A549 (cell line): ENCODE measurements around the gene SYNE4. TPM values are rescaled to one million over a fixed set of nuclear protein-coding genes. Genes with fewer than 3 reads are reported as not detected.
"Not testable (repeated sequence)": the region's sequence is repeated elsewhere in the genome, so short reads cannot be mapped to it uniquely, and the experiment has no call there.

ENCODE experiments used
- ATAC-seq, 2 experiments: fragments of 200-7000 bp in 1 of 2; fragments of >200 bp in 1 of 2; cut with Nextera tagmentation in 1 of 2; cut with Tn5 transposase in 1 of 2; 3 replicates each; pipeline versions ENCODE4 v1.8.0 to v1.9.1; 2018 to 2020; ENCODE audit warnings: mild to moderate bottlenecking in 1 of 2, moderate library complexity in 1 of 2
- CTCF ChIA-PET: fragments of 300-600 bp; sonication (Branson Sonifier 250); formaldehyde crosslinking; extraction: SDS; loops from one replicate; lab custom pipeline; 2021; ENCODE audit warnings: antibody characterized with exemption, inconsistent platforms; lab: Yijun Ruan, JAX
- POLR2A ChIA-PET: fragments of 350-600 bp; formaldehyde crosslinking; extraction: SDS; loops from one replicate; lab custom pipeline; 2021; ENCODE audit warnings: antibody characterized with exemption, inconsistent platforms; lab: Yijun Ruan, JAX
- DNase-seq, 2 experiments: peaks; one replicate each; pipeline versions ENCODE4 v3.0.0 to v3.0.0-alpha.2; 2011 to 2016; ENCODE audit warnings: low read depth in 1 of 2, low spot score in 1 of 2
- FAIRE-seq: peaks from 2 replicates; lab custom pipeline; 2011; peaks lifted over from hg19 to GRCh38; lab: Jason Lieb, UNC
- H3K27ac ChIP-seq, 2 experiments: fragments of >200 bp; sonication (Bioruptor Twin); formaldehyde crosslinking; 3 replicates each; pipeline ENCODE4 v1.5.1; 2016 to 2017
- H3K4me1 ChIP-seq: fragments of >200 bp; sonication (Bioruptor Twin); formaldehyde crosslinking; 3 replicates; pipeline ENCODE4 v1.6.1; 2016
- H3K4me2 ChIP-seq: fragments of >200 bp; sonication (Bioruptor Twin); formaldehyde crosslinking; 3 replicates; pipeline ENCODE4 v1.6.1; 2016
- H3K4me3 ChIP-seq: fragments of >200 bp; sonication (Bioruptor Twin); formaldehyde crosslinking; 3 replicates; pipeline ENCODE4 v1.5.1; 2016
- H3K9me3 ChIP-seq: fragments of >200 bp; sonication (Bioruptor Twin); formaldehyde crosslinking; 3 replicates; pipeline ENCODE4 v1.6.1; 2016
- ATOH8 ChIP-seq: fragments of 250-450 bp; sonication (Bioruptor Pico); IDR thresholded peaks from 2 replicates; pipeline ENCODE4 v1.5.0; 2020; ENCODE audit warnings: low read depth, mild to moderate bottlenecking, moderate library complexity
- BHLHE40 ChIP-seq: IDR thresholded peaks from 2 replicates; pipeline ENCODE4 v1.6.1; 2012; ENCODE audit warnings: low read depth, low read length, inconsistent platforms
- CBX2 ChIP-seq: fragments of 200-600 bp; sonication (generic); IDR thresholded peaks from 2 replicates; pipeline ENCODE4 v1.6.1; 2016; ENCODE audit warnings: low read depth, mild to moderate bottlenecking, borderline replicate concordance
- CBX8 ChIP-seq: fragments of 200-600 bp; sonication (generic); IDR thresholded peaks from 2 replicates; pipeline ENCODE4 v1.6.1; 2016
- CEBPB ChIP-seq, 2 experiments: fragments of >200 bp in 1 of 2; sonication (Bioruptor Twin) in 1 of 2; formaldehyde crosslinking in 1 of 2; IDR thresholded peaks; 2 replicates each; pipeline ENCODE4 v1.6.1; 2012 to 2016
- CHD2 ChIP-seq: fragments of 150-350 bp; IDR thresholded peaks from 2 replicates; pipeline ENCODE4 v1.6.1; 2014; ENCODE audit warnings: low read length; ENCODE audit not compliant: partially characterized antibody
- CHD4 ChIP-seq: fragments of 200-600 bp; sonication (generic); IDR thresholded peaks from 2 replicates; pipeline ENCODE4 v1.6.1; 2016; ENCODE audit warnings: antibody characterized with exemption, mild to moderate bottlenecking, borderline replicate concordance
- EHMT2 ChIP-seq: fragments of 200-600 bp; sonication (generic); IDR thresholded peaks from 2 replicates; pipeline ENCODE4 v1.6.1; 2016; ENCODE audit warnings: antibody characterized with exemption, low read depth, mild to moderate bottlenecking, moderate library complexity
- FOXS1 ChIP-seq: fragments of 250-450 bp; sonication (Bioruptor Pico); IDR thresholded peaks from 2 replicates; pipeline ENCODE4 v1.5.0; 2020; ENCODE audit warnings: mild to moderate bottlenecking, moderate library complexity
- HEYL ChIP-seq: fragments of 250-450 bp; sonication (Bioruptor Pico); IDR thresholded peaks from 2 replicates; pipeline ENCODE4 v1.8.0; 2021; ENCODE audit warnings: mild to moderate bottlenecking, moderate library complexity
- HOXB13 ChIP-seq: fragments of 250-450 bp; sonication (Bioruptor Pico); IDR thresholded peaks from 2 replicates; pipeline ENCODE4 v1.5.0; 2020; ENCODE audit warnings: low read depth, mild to moderate bottlenecking, moderate library complexity
- JUNB ChIP-seq: fragments of >200 bp; sonication (Bioruptor Twin); formaldehyde crosslinking; IDR thresholded peaks from 2 replicates; pipeline ENCODE4 v1.6.1; 2016
- MYC ChIP-seq: IDR thresholded peaks from 2 replicates; pipeline ENCODE4 v1.6.1; 2012; ENCODE audit warnings: mild to moderate bottlenecking, inconsistent platforms, low read length, improper control_type of control experiment, borderline replicate concordance
- NR3C1 ChIP-seq: fragments of >200 bp; sonication (Bioruptor Twin); formaldehyde crosslinking; IDR thresholded peaks from 3 replicates; pipeline ENCODE4 v1.6.1; 2017
- POLR2A ChIP-seq: IDR thresholded peaks from 2 replicates; pipeline ENCODE4 v1.6.1; 2012; ENCODE audit warnings: mild to moderate bottlenecking, low read length
- RAD21 ChIP-seq, 2 experiments: fragments of >200 bp in 1 of 2; sonication (Bioruptor Twin) in 1 of 2; formaldehyde crosslinking in 1 of 2; IDR thresholded peaks in 1 of 2; conservative IDR thresholded peaks in 1 of 2; 2 replicates in 1 of 2; 3 replicates in 1 of 2; pipeline ENCODE4 v1.6.1; 2012 to 2018; ENCODE audit warnings: inconsistent platforms in 1 of 2
- RCOR1 ChIP-seq: fragments of 150-350 bp; IDR thresholded peaks from 2 replicates; pipeline ENCODE4 v1.6.1; 2014; ENCODE audit warnings: antibody characterized with exemption, low read length, low read depth
- SMC3 ChIP-seq: fragments of >200 bp; sonication (Bioruptor Twin); formaldehyde crosslinking; IDR thresholded peaks from 3 replicates; pipeline ENCODE4 v1.6.1; 2018; ENCODE audit warnings: inconsistent platforms
- TP53 ChIP-seq: fragments of 250-450 bp; sonication (Bioruptor Pico); IDR thresholded peaks from 2 replicates; pipeline ENCODE4 v1.5.0; 2021; ENCODE audit warnings: mild to moderate bottlenecking, moderate library complexity
- ZNF302 ChIP-seq: fragments of 250-450 bp; sonication (Bioruptor Pico); IDR thresholded peaks from 2 replicates; pipeline ENCODE4 v1.9.0; 2021; ENCODE audit warnings: inconsistent platforms, mild to moderate bottlenecking, moderate library complexity
- WGBS: methylation state at CpG from one replicate; pipeline ENCODE4 v1.1.6; 2017; ENCODE audit errors: missing lambda C conversion rate; 5-methylcytosine and 5-hydroxymethylcytosine counted together
- polyA plus RNA-seq, 4 experiments: library from polyadenylated mRNA; depleted of rRNA in 3 of 4; stranded (reverse); fragments of >200 nt; fragmentation: RNase III in 1 of 4; extraction: RNeasy Plus Mini Kit Qiagen cat#74134 plus additional on column Dnase treatment in 1 of 4; gene quantifications; 2 replicates in 3 of 4; 3 replicates in 1 of 4; pipeline ENCODE4 v1.2.3, GENCODE V29; 2011 to 2017
- TF ChIP-seq, protein P1 (sequence below): fragments of >200 bp; sonication (Bioruptor Twin); formaldehyde crosslinking; IDR thresholded peaks from 3 replicates; pipeline ENCODE4 v1.5.1; 2016
- TF ChIP-seq, protein P2 (sequence below): fragments of 450-650 bp; IDR thresholded peaks from 2 replicates; pipeline ENCODE4 v1.6.1; 2014; ENCODE audit warnings: antibody characterized with exemption
- TF ChIP-seq, protein P3 (sequence below): fragments of >200 bp; sonication (Bioruptor Twin); formaldehyde crosslinking; IDR thresholded peaks from 3 replicates; pipeline ENCODE4 v1.6.1; 2016
- TF ChIP-seq, protein P4 (sequence below): IDR thresholded peaks from 2 replicates; pipeline ENCODE4 v1.6.1; 2012; ENCODE audit warnings: low read depth, borderline replicate concordance

SYNE4 gene
- polyA plus RNA-seq, 2 of the 4 experiments (the other 2 are of a cell fraction) = 0.37 to 0.56 TPM

DNA sequence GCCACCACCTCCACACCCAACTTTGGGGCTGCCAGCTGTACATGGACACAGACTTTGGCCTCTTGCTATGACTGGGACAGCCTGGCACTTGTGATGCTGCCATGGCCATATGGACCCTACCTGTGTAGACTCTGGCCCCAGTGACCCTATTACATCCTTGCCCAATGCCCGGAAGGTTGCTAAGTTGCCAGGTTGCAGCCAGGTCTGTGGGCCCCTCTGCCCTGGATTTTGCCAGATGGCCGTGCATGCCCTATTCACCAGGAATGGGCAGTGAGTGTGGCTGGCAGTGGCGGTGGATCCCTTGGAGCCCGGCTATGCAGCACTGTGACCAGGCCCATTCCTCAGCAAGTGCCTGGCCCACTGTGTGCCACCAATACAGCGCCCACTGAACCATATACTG is 22.5 kb downstream of the SYNE4 start:
- H3K4me2 ChIP-seq = no peak overlapping the region
- H3K27ac ChIP-seq = no peak overlapping the region
- peaks cover 12% of the 10 kb centered on the region; the same call in 2 of the 3 replicates for H3K9me3 ChIP-seq
- FAIRE-seq (no peak), ATAC-seq (peak in 1 of 2 experiments; percentile 6; a peak in 1 of 6 replicates), DNase-seq (no peak)
- WGBS = 76% methylated on average over 5 of the region's 5 CpGs
- TF ChIP-seq CHD4 (no peak), CBX2 (no peak), HOXB13 (CRISPR knock-in tag) (no peak), POLR2A (no peak), TP53 (CRISPR knock-in tag) (no peak), RCOR1 (no peak), SMC3 (no peak), CEBPB (IDR thresholded peaks at IDR 0.05) (no peak), FOXS1 (CRISPR knock-in tag) (no peak), NR3C1 (no peak), CBX8 (no peak), BHLHE40 (no peak), CHD2 (no peak), RAD21 (conservative IDR thresholded peaks at IDR 0.05 in 1 of 2, IDR thresholded peaks at IDR 0.05 in 1 of 2) (no peak), HEYL (no peak)
- TF ChIP-seq, protein P1, sequence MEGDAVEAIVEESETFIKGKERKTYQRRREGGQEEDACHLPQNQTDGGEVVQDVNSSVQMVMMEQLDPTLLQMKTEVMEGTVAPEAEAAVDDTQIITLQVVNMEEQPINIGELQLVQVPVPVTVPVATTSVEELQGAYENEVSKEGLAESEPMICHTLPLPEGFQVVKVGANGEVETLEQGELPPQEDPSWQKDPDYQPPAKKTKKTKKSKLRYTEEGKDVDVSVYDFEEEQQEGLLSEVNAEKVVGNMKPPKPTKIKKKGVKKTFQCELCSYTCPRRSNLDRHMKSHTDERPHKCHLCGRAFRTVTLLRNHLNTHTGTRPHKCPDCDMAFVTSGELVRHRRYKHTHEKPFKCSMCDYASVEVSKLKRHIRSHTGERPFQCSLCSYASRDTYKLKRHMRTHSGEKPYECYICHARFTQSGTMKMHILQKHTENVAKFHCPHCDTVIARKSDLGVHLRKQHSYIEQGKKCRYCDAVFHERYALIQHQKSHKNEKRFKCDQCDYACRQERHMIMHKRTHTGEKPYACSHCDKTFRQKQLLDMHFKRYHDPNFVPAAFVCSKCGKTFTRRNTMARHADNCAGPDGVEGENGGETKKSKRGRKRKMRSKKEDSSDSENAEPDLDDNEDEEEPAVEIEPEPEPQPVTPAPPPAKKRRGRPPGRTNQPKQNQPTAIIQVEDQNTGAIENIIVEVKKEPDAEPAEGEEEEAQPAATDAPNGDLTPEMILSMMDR = no peak
- TF ChIP-seq, protein P2, sequence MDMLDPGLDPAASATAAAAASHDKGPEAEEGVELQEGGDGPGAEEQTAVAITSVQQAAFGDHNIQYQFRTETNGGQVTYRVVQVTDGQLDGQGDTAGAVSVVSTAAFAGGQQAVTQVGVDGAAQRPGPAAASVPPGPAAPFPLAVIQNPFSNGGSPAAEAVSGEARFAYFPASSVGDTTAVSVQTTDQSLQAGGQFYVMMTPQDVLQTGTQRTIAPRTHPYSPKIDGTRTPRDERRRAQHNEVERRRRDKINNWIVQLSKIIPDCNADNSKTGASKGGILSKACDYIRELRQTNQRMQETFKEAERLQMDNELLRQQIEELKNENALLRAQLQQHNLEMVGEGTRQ = no peak
- TF ChIP-seq, protein P3, sequence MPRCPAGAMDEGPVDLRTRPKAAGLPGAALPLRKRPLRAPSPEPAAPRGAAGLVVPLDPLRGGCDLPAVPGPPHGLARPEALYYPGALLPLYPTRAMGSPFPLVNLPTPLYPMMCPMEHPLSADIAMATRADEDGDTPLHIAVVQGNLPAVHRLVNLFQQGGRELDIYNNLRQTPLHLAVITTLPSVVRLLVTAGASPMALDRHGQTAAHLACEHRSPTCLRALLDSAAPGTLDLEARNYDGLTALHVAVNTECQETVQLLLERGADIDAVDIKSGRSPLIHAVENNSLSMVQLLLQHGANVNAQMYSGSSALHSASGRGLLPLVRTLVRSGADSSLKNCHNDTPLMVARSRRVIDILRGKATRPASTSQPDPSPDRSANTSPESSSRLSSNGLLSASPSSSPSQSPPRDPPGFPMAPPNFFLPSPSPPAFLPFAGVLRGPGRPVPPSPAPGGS = no peak
- TF ChIP-seq, protein P4, sequence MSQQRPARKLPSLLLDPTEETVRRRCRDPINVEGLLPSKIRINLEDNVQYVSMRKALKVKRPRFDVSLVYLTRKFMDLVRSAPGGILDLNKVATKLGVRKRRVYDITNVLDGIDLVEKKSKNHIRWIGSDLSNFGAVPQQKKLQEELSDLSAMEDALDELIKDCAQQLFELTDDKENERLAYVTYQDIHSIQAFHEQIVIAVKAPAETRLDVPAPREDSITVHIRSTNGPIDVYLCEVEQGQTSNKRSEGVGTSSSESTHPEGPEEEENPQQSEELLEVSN = no peak
- POLR2A ChIA-PET = no interaction called here
- no peak overlapping the region for H3K4me3 ChIP-seq
- CTCF ChIA-PET = interaction anchor here (1.5 to 2.0 kb wide), 5 partner anchors 8 to 75 kb away, joined by 3 to 6 read pairs (median 4); partner anchors contain the start of gene SDHAF1
- H3K4me1 ChIP-seq = no peaks in the 10 kb centered on the region

DNA sequence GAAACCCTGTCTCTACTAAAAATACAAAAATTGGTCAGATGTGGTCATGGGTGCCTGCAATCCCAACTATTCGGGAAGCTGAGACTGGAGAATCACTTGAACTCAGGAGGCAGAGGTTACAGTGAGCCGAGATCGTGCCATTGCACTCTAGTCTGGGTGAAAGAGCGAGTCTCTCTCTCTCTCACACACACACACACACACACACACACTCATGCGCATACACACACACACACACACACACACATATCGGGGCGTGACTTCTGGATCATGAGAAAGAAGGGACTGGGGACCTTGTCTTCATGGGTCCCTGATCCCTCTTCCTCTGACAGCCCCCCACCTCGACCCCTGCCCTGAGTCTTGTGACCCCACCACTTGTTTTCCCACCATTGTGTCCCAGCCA is 25.4 kb downstream of the SYNE4 start:
- no peak overlapping the region for H3K4me3 ChIP-seq
- WGBS = 32% methylated on average over 8 of the region's 8 CpGs
- H3K4me1 ChIP-seq = no peaks in the 10 kb centered on the region
- DNase-seq (no peak), FAIRE-seq (no peak), ATAC-seq (no peak)
- 0 out of 3 replicates have a peak, but pooled peaks cover 3% of the 10 kb centered on the region for H3K9me3 ChIP-seq
- POLR2A ChIA-PET = no interaction called here
- no peak for TF ChIP-seq ZNF302 (CRISPR knock-in tag)
- no peak for TF ChIP-seq FOXS1 (CRISPR knock-in tag)
- TF ChIP-seq EHMT2 = no peak
- no peak for TF ChIP-seq ATOH8 (CRISPR knock-in tag)
- TF ChIP-seq MYC = no peak
- TF ChIP-seq TP53 (CRISPR knock-in tag) = no peak
- no peak for TF ChIP-seq JUNB
- H3K27ac ChIP-seq = no peak overlapping the region
- CTCF ChIA-PET = interaction anchor here (0.9 to 2.4 kb wide), 4 partner anchors 13 to 46 kb away, joined by 3 to 10 read pairs (median 4); no protein-coding TSS in a partner anchor
- no peak overlapping the region for H3K4me2 ChIP-seq

DNA sequence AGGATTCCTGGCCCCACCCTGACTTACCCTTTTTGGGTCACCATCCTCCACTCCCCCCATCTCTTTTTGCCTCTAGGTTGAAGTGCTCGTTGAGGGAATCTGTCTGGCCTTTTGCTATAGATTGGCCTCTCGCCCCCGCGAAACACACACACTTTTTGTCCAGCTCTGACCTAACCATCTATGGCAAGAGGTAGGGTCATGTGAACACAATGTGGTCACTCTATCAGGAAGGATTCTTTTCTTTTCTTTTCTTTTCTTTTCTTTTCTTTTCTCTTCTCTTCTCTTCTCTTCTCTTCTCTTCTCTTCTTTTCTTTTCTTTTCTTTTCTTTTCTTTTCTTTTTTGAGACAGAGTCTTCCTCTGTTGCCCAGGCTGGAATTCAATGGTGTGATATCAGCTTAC is 27.6 kb downstream of the SYNE4 start:
- POLR2A ChIA-PET, ATAC-seq, H3K9me3 ChIP-seq, DNase-seq, H3K4me2 ChIP-seq, H3K4me1 ChIP-seq, FAIRE-seq, H3K27ac ChIP-seq, H3K4me3 ChIP-seq: not testable (repeated sequence)
- CTCF ChIA-PET = interaction anchor here (0.6 to 1.1 kb wide), 5 partner anchors 8 to 99 kb away, joined by 3 to 4 read pairs (median 3); no protein-coding TSS in a partner anchor
- 60% methylated on average over 4 of the region's 4 CpGs for WGBS
